GM23338 (cell line): ENCODE results near the gene SPATA9. TPM values are rescaled to one million over a fixed set of nuclear protein-coding genes. Genes with fewer than 3 reads are reported as not detected.

Experiments used
- ATAC-seq: fragments of 200-7000 bp; cut with Tn5 transposase; 3 replicates; pipeline ENCODE4 v1.9.1; 2020
- DNase-seq: peaks from one replicate; pipeline ENCODE4 v3.0.0-alpha.2; 2015; ENCODE audit warnings: low spot score
- H2AFZ ChIP-seq: fragments of 200-600 bp; sonication (generic); 2 replicates; pipeline ENCODE4 v1.8.0; 2016; ENCODE audit warnings: antibody characterized with exemption, mild to moderate bottlenecking, moderate library complexity
- H3F3A ChIP-seq: fragments of 200-600 bp; sonication (generic); replicated peaks from 2 replicates; pipeline ENCODE4 v1.8.0; 2017; ENCODE audit warnings: antibody characterized with exemption, mixed run types, low read depth
- H3K27ac ChIP-seq: fragments of 200-600 bp; sonication (generic); 2 replicates; pipeline ENCODE4 v1.6.1; 2016; ENCODE audit warnings: low read depth
- H3K27me3 ChIP-seq: fragments of 200-600 bp; sonication (generic); 2 replicates; pipeline ENCODE4 v1.8.0; 2016; ENCODE audit warnings: mild to moderate bottlenecking, mixed run types, moderate library complexity; ENCODE audit not compliant: insufficient read depth
- H3K36me3 ChIP-seq: fragments of 200-600 bp; sonication (generic); 2 replicates; pipeline ENCODE4 v1.8.0; 2016; ENCODE audit warnings: mild to moderate bottlenecking; ENCODE audit not compliant: insufficient read depth
- H3K4me1 ChIP-seq: fragments of 200-600 bp; sonication (generic); 2 replicates; pipeline ENCODE4 v1.8.0; 2016; ENCODE audit warnings: mild to moderate bottlenecking, moderate library complexity; ENCODE audit not compliant: insufficient read depth
- H3K4me2 ChIP-seq: fragments of 200-600 bp; sonication (generic); 2 replicates; pipeline ENCODE4 v1.7.1; 2017; ENCODE audit warnings: mixed run types
- H3K4me3 ChIP-seq: fragments of 200-600 bp; sonication (generic); 2 replicates; pipeline ENCODE4 v1.6.1; 2016; ENCODE audit warnings: mixed run types
- H3K79me2 ChIP-seq: fragments of 200-600 bp; sonication (generic); replicated peaks from 2 replicates; pipeline ENCODE4 v1.8.0; 2017; ENCODE audit warnings: mild to moderate bottlenecking; ENCODE audit not compliant: insufficient read depth
- H3K9me2 ChIP-seq: fragments of 200-600 bp; sonication (generic); 2 replicates; pipeline ENCODE4 v1.8.0; 2017; ENCODE audit not compliant: insufficient read depth
- H4K20me1 ChIP-seq: fragments of 200-600 bp; sonication (generic); replicated peaks from 2 replicates; pipeline ENCODE4 v1.8.0; 2017; ENCODE audit warnings: mild to moderate bottlenecking; ENCODE audit not compliant: insufficient read depth
- H3K27ac Mint-ChIP-seq: 2 replicates; pipeline ENCODE4 v1.8.0; 2020; ENCODE audit warnings: inconsistent platforms, mild to moderate bottlenecking, moderate library complexity, mixed read lengths
- H3K27me3 Mint-ChIP-seq: 3 replicates; pipeline ENCODE4 v1.8.0; 2022; ENCODE audit warnings: low read depth, mild to moderate bottlenecking, moderate library complexity, mixed read lengths, inconsistent platforms; ENCODE audit not compliant: insufficient read depth, poor library complexity
- H3K36me3 Mint-ChIP-seq: 3 replicates; pipeline ENCODE4 v1.8.0; 2021; ENCODE audit warnings: low read depth, mild to moderate bottlenecking, inconsistent platforms, moderate library complexity, mixed read lengths
- H3K4me1 Mint-ChIP-seq: 3 replicates; pipeline ENCODE4 v1.8.0; 2020; ENCODE audit warnings: mild to moderate bottlenecking, inconsistent platforms, mixed read lengths
- H3K4me3 Mint-ChIP-seq: 3 replicates; pipeline ENCODE4 v1.8.0; 2021; ENCODE audit warnings: moderate library complexity, mild to moderate bottlenecking, inconsistent platforms, mixed read lengths
- H3K9me3 Mint-ChIP-seq: 3 replicates; pipeline ENCODE4 v1.8.0; 2020; ENCODE audit warnings: moderate library complexity, mild to moderate bottlenecking, inconsistent platforms, mixed read lengths
- CREB1 ChIP-seq: fragments of 250-450 bp; sonication (Bioruptor Pico); IDR thresholded peaks from 2 replicates; pipeline ENCODE4 v1.5.0; 2020; ENCODE audit warnings: low read depth, mild to moderate bottlenecking, moderate library complexity
- ETS1 ChIP-seq: IDR thresholded peaks from 2 replicates; pipeline ENCODE4 v1.6.1; 2016; ENCODE audit warnings: antibody characterized with exemption
- EZH2 ChIP-seq: fragments of 200-600 bp; sonication (generic); IDR thresholded peaks from one replicate; pipeline ENCODE4 v1.8.0; 2017; ENCODE audit warnings: antibody characterized with exemption, mild to moderate bottlenecking, low read depth; ENCODE audit not compliant: unreplicated experiment
- EZH2phosphoT487 ChIP-seq: fragments of 200-600 bp; sonication (generic); IDR thresholded peaks from one replicate; pipeline ENCODE4 v1.8.1; 2018; ENCODE audit warnings: antibody characterized with exemption; ENCODE audit not compliant: unreplicated experiment
- JUNB ChIP-seq: IDR thresholded peaks from one replicate; pipeline ENCODE4 v1.6.1; 2016; ENCODE audit warnings: antibody characterized with exemption; ENCODE audit not compliant: unreplicated experiment
- NANOG ChIP-seq: IDR thresholded peaks from 2 replicates; pipeline ENCODE4 v1.6.1; 2016; ENCODE audit warnings: antibody characterized with exemption, borderline replicate concordance
- ZNF114 ChIP-seq: fragments of 250-450 bp; sonication (Bioruptor Pico); IDR thresholded peaks from 2 replicates; pipeline ENCODE4 v1.5.0; 2020; ENCODE audit warnings: mild to moderate bottlenecking, moderate library complexity
- ZNF462 ChIP-seq: fragments of 250-450 bp; sonication (Bioruptor Pico); IDR thresholded peaks from 2 replicates; pipeline ENCODE4 v1.5.0; 2020; ENCODE audit warnings: mild to moderate bottlenecking, moderate library complexity
- polyA plus RNA-seq: library from polyadenylated mRNA; unstranded; fragments of >200 nt; fragmentation: Nextera tagmentation; extraction: Ambion mirVana; gene quantifications from 2 replicates; pipeline ENCODE4 v1.2.1, GENCODE V29; 2016
- total RNA-seq: library from RNA; depleted of rRNA; stranded (reverse); fragments of >200 nt; shearing (Covaris generic); gene quantifications from 2 replicates; pipeline ENCODE4 v1.2.3, GENCODE V29; 2014
- TF ChIP-seq, protein P1 (sequence below), 2 experiments: fragments of 200-600 bp in 1 of 2; sonication (generic) in 1 of 2; conservative IDR thresholded peaks; 2 replicates each; pipeline versions ENCODE4 v1.5.1 to v1.6.1; 2016 to 2017; ENCODE audit warnings: antibody characterized with exemption in 2 of 2, low read depth in 2 of 2, mild to moderate bottlenecking in 2 of 2, moderate library complexity in 1 of 2
- TF ChIP-seq, protein P2 (sequence below): IDR thresholded peaks from one replicate; pipeline ENCODE4 v1.6.1; 2018; ENCODE audit warnings: antibody characterized with exemption; ENCODE audit not compliant: unreplicated experiment

Gene SPATA9
- total and polyA plus RNA-seq, 2 experiments from 2014 or later, result not detected

DNA sequence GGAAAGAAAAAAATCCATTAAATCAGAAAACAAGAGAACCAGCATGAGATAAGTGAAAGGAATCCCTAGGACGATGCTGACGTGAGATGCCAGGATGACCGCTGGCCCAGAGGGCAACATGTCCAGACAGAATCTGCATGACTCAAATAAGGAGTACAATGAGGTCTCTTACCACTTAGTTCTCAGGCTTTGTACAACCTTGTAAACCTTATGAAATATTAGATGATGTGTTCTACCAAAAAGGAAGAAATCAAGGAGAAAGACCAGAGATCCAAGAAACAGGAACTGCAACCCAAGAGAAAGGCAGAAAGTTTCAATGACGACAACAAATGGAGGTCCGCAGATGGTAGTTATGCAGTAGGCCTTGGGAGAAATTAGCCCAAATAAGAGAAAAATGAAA lies 65.7 kb downstream of the SPATA9 start (continued):
- TF ChIP-seq ETS1, result no peak
- TF ChIP-seq, protein P1, sequence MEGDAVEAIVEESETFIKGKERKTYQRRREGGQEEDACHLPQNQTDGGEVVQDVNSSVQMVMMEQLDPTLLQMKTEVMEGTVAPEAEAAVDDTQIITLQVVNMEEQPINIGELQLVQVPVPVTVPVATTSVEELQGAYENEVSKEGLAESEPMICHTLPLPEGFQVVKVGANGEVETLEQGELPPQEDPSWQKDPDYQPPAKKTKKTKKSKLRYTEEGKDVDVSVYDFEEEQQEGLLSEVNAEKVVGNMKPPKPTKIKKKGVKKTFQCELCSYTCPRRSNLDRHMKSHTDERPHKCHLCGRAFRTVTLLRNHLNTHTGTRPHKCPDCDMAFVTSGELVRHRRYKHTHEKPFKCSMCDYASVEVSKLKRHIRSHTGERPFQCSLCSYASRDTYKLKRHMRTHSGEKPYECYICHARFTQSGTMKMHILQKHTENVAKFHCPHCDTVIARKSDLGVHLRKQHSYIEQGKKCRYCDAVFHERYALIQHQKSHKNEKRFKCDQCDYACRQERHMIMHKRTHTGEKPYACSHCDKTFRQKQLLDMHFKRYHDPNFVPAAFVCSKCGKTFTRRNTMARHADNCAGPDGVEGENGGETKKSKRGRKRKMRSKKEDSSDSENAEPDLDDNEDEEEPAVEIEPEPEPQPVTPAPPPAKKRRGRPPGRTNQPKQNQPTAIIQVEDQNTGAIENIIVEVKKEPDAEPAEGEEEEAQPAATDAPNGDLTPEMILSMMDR (conservative IDR thresholded peaks at IDR 0.05; ENCODE audit: low read depth in 2 of 2), result no peak

DNA sequence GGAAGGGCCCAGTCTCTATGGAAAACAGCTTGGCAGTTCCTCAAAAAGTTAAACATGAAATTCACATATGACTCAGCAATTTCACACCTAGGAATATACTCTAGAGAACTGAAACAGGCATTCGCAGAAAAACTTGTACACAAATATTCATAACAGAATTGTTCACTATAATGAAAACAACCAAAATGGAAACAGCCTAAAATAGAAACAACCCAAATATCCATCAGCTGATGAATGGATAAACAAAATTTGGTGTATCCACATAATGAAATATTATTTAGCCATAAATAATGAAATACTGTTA lies 67.7 kb downstream of the SPATA9 start:
- H3K27me3 ChIP-seq, result peaks cover 29% of the 10 kb centered on the region
- no peak overlapping the region for H3K27ac ChIP-seq
- no peaks in the 10 kb centered on the region for H4K20me1 ChIP-seq
- no peaks in the 10 kb centered on the region for H3K79me2 ChIP-seq
- no peak overlapping the region for H3K4me2 ChIP-seq
- Mint-ChIP-seq H3K4me3 (no peak overlapping the region), H3K27ac (no peak overlapping the region), H3K9me3 (peaks cover 18% of the 10 kb centered on the region; the same call in 2 of the 3 replicates), H3K36me3 (peaks cover 12% of the 10 kb centered on the region), H3K27me3 (peaks cover 24% of the 10 kb centered on the region), H3K4me1 (peaks cover 9% of the 10 kb centered on the region)
- H3K4me1 ChIP-seq, result peaks cover 7% of the 10 kb centered on the region; the same call in 1 of the 2 replicates
- no peaks in the 10 kb centered on the region for H3K9me2 ChIP-seq
- no peak overlapping the region for H3K4me3 ChIP-seq
- no peaks in the 10 kb centered on the region for H3F3A ChIP-seq
- DNase-seq (no peak), ATAC-seq (no peak)
- no peak overlapping the region for H2AFZ ChIP-seq
- H3K36me3 ChIP-seq, result no peaks in the 10 kb centered on the region; the same call in 1 of the 2 replicates
- TF ChIP-seq, protein P2, sequence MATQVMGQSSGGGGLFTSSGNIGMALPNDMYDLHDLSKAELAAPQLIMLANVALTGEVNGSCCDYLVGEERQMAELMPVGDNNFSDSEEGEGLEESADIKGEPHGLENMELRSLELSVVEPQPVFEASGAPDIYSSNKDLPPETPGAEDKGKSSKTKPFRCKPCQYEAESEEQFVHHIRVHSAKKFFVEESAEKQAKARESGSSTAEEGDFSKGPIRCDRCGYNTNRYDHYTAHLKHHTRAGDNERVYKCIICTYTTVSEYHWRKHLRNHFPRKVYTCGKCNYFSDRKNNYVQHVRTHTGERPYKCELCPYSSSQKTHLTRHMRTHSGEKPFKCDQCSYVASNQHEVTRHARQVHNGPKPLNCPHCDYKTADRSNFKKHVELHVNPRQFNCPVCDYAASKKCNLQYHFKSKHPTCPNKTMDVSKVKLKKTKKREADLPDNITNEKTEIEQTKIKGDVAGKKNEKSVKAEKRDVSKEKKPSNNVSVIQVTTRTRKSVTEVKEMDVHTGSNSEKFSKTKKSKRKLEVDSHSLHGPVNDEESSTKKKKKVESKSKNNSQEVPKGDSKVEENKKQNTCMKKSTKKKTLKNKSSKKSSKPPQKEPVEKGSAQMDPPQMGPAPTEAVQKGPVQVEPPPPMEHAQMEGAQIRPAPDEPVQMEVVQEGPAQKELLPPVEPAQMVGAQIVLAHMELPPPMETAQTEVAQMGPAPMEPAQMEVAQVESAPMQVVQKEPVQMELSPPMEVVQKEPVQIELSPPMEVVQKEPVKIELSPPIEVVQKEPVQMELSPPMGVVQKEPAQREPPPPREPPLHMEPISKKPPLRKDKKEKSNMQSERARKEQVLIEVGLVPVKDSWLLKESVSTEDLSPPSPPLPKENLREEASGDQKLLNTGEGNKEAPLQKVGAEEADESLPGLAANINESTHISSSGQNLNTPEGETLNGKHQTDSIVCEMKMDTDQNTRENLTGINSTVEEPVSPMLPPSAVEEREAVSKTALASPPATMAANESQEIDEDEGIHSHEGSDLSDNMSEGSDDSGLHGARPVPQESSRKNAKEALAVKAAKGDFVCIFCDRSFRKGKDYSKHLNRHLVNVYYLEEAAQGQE, result no peak
- TF ChIP-seq ZNF462 (CRISPR knock-in tag), result no peak
- TF ChIP-seq EZH2, result no peak
- no peak for TF ChIP-seq ETS1
- TF ChIP-seq EZH2phosphoT487, result no peak
- TF ChIP-seq JUNB, result no peak
- no peak for TF ChIP-seq CREB1 (CRISPR knock-in tag)
- no peak for TF ChIP-seq ZNF114 (CRISPR knock-in tag)
- no peak for TF ChIP-seq NANOG
